HCT116 (cell line): Measurements from ENCODE around the gene NACAD. TPM values are rescaled to one million over a fixed set of nuclear protein-coding genes. Genes with fewer than 3 reads are reported as not detected.

Experiments used
- ATAC-seq: fragments of 200-7000 bp; cut with Tn5 transposase; 2 replicates; pipeline ENCODE4 v1.9.1; 2020; ENCODE audit warnings: mild to moderate bottlenecking, moderate library complexity
- BruUV-seq: library from RNA; stranded (reverse); fragments of 400-500 nt; replicated peaks from 2 replicates; lab custom pipeline; 2021; lab: Mats Ljungman, UMichigan
- CTCF ChIA-PET: fragments of 300-600 bp; sonication (Branson Sonifier 250); formaldehyde crosslinking; loops from one replicate; lab custom pipeline; 2021; ENCODE audit warnings: antibody characterized with exemption; lab: Charles Lee
- POLR2A ChIA-PET: fragments of 300-600, 350-600 bp; sonication (Branson Sonifier 250); formaldehyde crosslinking; loops from one replicate; lab custom pipeline; 2021; ENCODE audit warnings: antibody characterized with exemption; lab: Charles Lee
- RAD21 ChIA-PET, 2 experiments: fragments of 300-600 bp; sonication (Branson Sonifier 250); formaldehyde crosslinking; loops; one replicate each; lab custom pipeline; 2023; ENCODE audit warnings: low total read pairs in 2 of 2; ENCODE audit not compliant: uncharacterized antibody in 2 of 2, unreplicated experiment in 2 of 2, low non-redundant PET in 1 of 2; lab: Charles Lee
- DNase-seq: peaks from one replicate; pipeline ENCODE4 v3.0.0-alpha.2; 2010; ENCODE audit warnings: low read depth, low spot score
- H2AFZ ChIP-seq: fragments of 200-600 bp; shearing (Covaris generic), sonication (generic); 2 replicates; pipeline ENCODE4 v1.6.1; 2017; ENCODE audit warnings: low read depth, mixed run types, mixed read lengths, antibody characterized with exemption, low read length; ENCODE audit not compliant: poor library complexity, severe bottlenecking
- H3K27ac ChIP-seq: 2 replicates; pipeline ENCODE4 v1.5.1; 2012; ENCODE audit warnings: low read depth, low read length
- H3K27me3 ChIP-seq: fragments of 200-600 bp; sonication (generic); 2 replicates; pipeline ENCODE4 v1.6.1; 2016; ENCODE audit warnings: mixed run types, low read length, mixed read lengths; ENCODE audit not compliant: insufficient read depth
- H3K36me3 ChIP-seq, 2 experiments: fragments of 200-500 bp in 1 of 2; fragments of 200-600 bp in 1 of 2; sonication (Bioruptor generic) in 1 of 2; sonication (generic) in 1 of 2; 2 replicates each; pipeline versions ENCODE4 v1.5.1 to v1.6.1; 2014 to 2016; ENCODE audit warnings: low read length in 2 of 2, inconsistent platforms in 1 of 2, mixed read lengths in 1 of 2, mixed run types in 1 of 2; ENCODE audit not compliant: insufficient read depth in 2 of 2, control insufficient read depth in 1 of 2
- H3K4me1 ChIP-seq, 2 experiments: fragments of 200-600 bp in 1 of 2; sonication (generic) in 1 of 2; 2 replicates each; pipeline versions ENCODE4 v1.5.1 to v1.6.1; 2012 to 2017; ENCODE audit warnings: low read length in 2 of 2, inconsistent platforms in 1 of 2, mild to moderate bottlenecking in 1 of 2, mixed read lengths in 1 of 2, mixed run types in 1 of 2, moderate library complexity in 1 of 2; ENCODE audit not compliant: insufficient read depth in 2 of 2, control insufficient read depth in 1 of 2
- H3K4me2 ChIP-seq: fragments of 200-600 bp; sonication (generic); 2 replicates; pipeline ENCODE4 v1.6.1; 2017; ENCODE audit warnings: mixed run types, low read length, mixed read lengths
- H3K4me3 ChIP-seq, 2 experiments: fragments of 200-600 bp in 1 of 2; sonication (generic) in 1 of 2; replicated peaks in 1 of 2; 2 replicates each; pipeline ENCODE4 v1.5.1; 2011 to 2016; ENCODE audit warnings: low read length in 2 of 2, control low read depth in 1 of 2, low read depth in 1 of 2, mild to moderate bottlenecking in 1 of 2, mixed read lengths in 1 of 2, mixed run types in 1 of 2
- H3K79me2 ChIP-seq: fragments of 200-600 bp; sonication (generic); 2 replicates; pipeline ENCODE4 v1.6.1; 2017; ENCODE audit warnings: mild to moderate bottlenecking, mixed run types, low read length, moderate library complexity, mixed read lengths; ENCODE audit not compliant: insufficient read depth
- H3K9ac ChIP-seq: fragments of 200-600 bp; sonication (generic); 2 replicates; pipeline ENCODE4 v1.6.1; 2016; ENCODE audit warnings: low read length, mixed read lengths
- H3K9me2 ChIP-seq: fragments of 200-600 bp; sonication (generic), shearing (Covaris generic); 2 replicates; pipeline ENCODE4 v1.6.1; 2017; ENCODE audit warnings: mixed run types, mild to moderate bottlenecking, moderate library complexity; ENCODE audit not compliant: insufficient read depth
- H3K9me3 ChIP-seq, 2 experiments: fragments of 200-500 bp in 1 of 2; fragments of 200-600 bp in 1 of 2; sonication (Bioruptor generic) in 1 of 2; sonication (generic) in 1 of 2; 2 replicates each; pipeline ENCODE4 v1.6.1; 2014 to 2017; ENCODE audit warnings: low read length in 2 of 2, mixed read lengths in 2 of 2, inconsistent platforms in 1 of 2, low read depth in 1 of 2, mild to moderate bottlenecking in 1 of 2, mixed run types in 1 of 2, moderate library complexity in 1 of 2; ENCODE audit not compliant: control insufficient read depth in 1 of 2, insufficient read depth in 1 of 2
- H4K20me1 ChIP-seq: fragments of 200-600 bp; sonication (generic), shearing (Covaris generic); 2 replicates; pipeline ENCODE4 v1.6.1; 2017; ENCODE audit warnings: mixed run types, mild to moderate bottlenecking, moderate library complexity; ENCODE audit not compliant: insufficient read depth
- ATF3 ChIP-seq: IDR thresholded peaks from 2 replicates; pipeline ENCODE4 v1.6.1; 2012
- POLR2AphosphoS5 ChIP-seq: IDR thresholded peaks from 2 replicates; pipeline ENCODE4 v1.6.1; 2011; ENCODE audit warnings: mild to moderate bottlenecking, low read depth, low read length, moderate library complexity
- RAD21 ChIP-seq: IDR thresholded peaks from 2 replicates; pipeline ENCODE4 v1.6.1; 2012; ENCODE audit warnings: low read depth, mild to moderate bottlenecking
- intact Hi-C: fragments of 100-400 bp; cut with micrococcal nuclease; formaldehyde crosslinking; loops from 2 replicates; pipeline ENCODE4 v1.10.0; 2022
- total RNA-seq: library from RNA; stranded (reverse); gene quantifications from one replicate; pipeline ENCODE4 v1.2.1, GENCODE V29; 2021; ENCODE audit not compliant: unreplicated experiment

Gene NACAD
- total RNA-seq, 1 experiment from 2014 or later: 0.05 TPM

DNA sequence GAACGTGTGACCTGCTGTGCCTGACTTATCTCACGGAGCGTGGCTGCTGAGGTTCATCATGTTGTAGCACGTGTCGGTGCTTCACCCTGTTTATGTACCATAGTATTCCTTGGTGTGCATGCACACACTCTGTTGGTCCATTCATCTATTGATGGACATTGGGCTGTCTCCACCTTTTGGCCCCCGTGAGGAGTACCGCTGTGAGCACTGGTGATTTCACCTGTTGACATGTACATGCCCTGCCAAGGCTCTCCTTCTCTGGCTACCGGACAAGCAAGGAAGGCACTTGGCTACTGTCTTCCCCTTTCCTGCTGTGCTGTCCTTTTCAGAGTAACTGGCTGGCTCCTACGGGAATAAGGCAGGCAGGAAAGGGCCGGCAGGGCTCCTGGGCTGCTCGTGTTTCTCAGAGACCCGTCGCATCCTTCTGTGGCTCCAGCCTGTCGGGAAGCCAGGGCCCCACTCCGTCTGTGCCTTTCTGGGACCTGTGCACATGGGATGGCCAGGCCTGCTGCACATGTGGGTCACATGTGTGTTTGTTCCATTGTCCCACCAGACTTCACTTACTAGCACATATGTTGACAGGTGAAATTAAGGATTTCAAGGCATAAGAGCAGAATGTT is 40.5 kb upstream of the NACAD start:
- H3K27me3 ChIP-seq: no peaks in the 10 kb centered on the region
- no peaks in the 10 kb centered on the region for H3K9me2 ChIP-seq
- ATAC-seq (0 out of 2 replicates have a peak, but pooled peaks have one; percentile 46), DNase-seq (no peak)
- H3K79me2 ChIP-seq: no peaks in the 10 kb centered on the region
- intact Hi-C loops: no loop called here
- CTCF ChIA-PET: no interaction called here
- TF ChIP-seq POLR2AphosphoS5 (no peak), RAD21 (peak; percentile 36; the same call in 1 of the 2 replicates)
- no peak overlapping the region for H3K4me2 ChIP-seq
- BruUV-seq: no TSS peak
- no peaks in the 10 kb centered on the region for H4K20me1 ChIP-seq
- RAD21 ChIA-PET: no interaction called here
- no peaks in the 10 kb centered on the region for H3K4me1 ChIP-seq
- no peak overlapping the region for H3K4me3 ChIP-seq
- POLR2A ChIA-PET: no interaction called here
- H3K36me3 ChIP-seq: no peaks in the 10 kb centered on the region
- no peak overlapping the region for H2AFZ ChIP-seq
- H3K9ac ChIP-seq: no peak overlapping the region
- no peak overlapping the region for H3K27ac ChIP-seq
- H3K9me3 ChIP-seq: no peaks in the 10 kb centered on the region

DNA sequence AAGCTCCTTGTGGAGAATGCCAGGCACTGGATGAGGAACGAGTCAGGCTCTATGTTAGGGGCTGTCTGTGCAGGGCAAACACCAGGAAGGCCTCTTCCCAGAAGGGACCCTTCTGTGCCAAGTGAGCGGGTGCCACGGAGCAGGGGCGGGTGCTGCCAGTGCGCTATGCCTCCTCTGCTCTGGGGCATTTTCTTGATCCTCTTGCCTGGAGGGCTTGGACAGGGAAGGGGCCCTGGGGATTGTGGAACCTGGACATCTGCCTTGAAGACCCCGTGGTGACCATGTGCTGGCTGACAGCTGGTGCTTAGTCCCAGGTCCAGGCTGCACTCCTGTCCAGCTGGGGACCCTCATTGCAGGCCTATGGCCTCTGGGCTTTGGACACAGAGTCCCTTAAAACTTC is 38.2 kb upstream of the NACAD start:
- H3K27ac ChIP-seq: no peak overlapping the region
- no peaks in the 10 kb centered on the region for H3K4me1 ChIP-seq
- ATAC-seq: no peak
- intact Hi-C loops: no loop called here
- no peaks in the 10 kb centered on the region for H3K79me2 ChIP-seq
- ChIA-PET CTCF (no interaction called here), RAD21 (no interaction called here), POLR2A (no interaction called here)
- H3K9me2 ChIP-seq: no peaks in the 10 kb centered on the region
- H3K4me2 ChIP-seq: no peak overlapping the region
- TF ChIP-seq ATF3: no peak
- TF ChIP-seq POLR2AphosphoS5: no peak
- H4K20me1 ChIP-seq: no peaks in the 10 kb centered on the region
- no peaks in the 10 kb centered on the region for H3K36me3 ChIP-seq
- no peak overlapping the region for H3K4me3 ChIP-seq
- H3K27me3 ChIP-seq: no peaks in the 10 kb centered on the region
- H3K9ac ChIP-seq: no peak overlapping the region
- H3K9me3 ChIP-seq: no peaks in the 10 kb centered on the region
- no peak for DNase-seq
- no peak overlapping the region for H2AFZ ChIP-seq
- no TSS peak for BruUV-seq
